RWPE1 (cell line): ENCODE data around the gene FEM1B.

Experiments
- CTCF ChIA-PET: fragments of 350-600 bp; sonication (Branson Sonifier 250); formaldehyde crosslinking; extraction: SDS; loops from one replicate; lab custom pipeline; 2021; lab: Yijun Ruan, JAX
- POLR2A ChIA-PET: fragments of 400-600 bp; formaldehyde crosslinking; extraction: SDS; loops from one replicate; lab custom pipeline; 2020; ENCODE audit warnings: antibody characterized with exemption; ENCODE audit not compliant: low non-redundant PET; lab: Yijun Ruan, JAX
- DNase-seq: peaks from one replicate; pipeline ENCODE4 v3.0.0; 2012; ENCODE audit warnings: low spot score
- H3K27ac ChIP-seq: fragments of 450-650 bp; 2 replicates; pipeline ENCODE4 v1.5.1; 2017
- TF ChIP-seq, protein P1 (sequence below): fragments of 450-650 bp; conservative IDR thresholded peaks from 2 replicates; pipeline ENCODE4 v1.5.1; 2017; ENCODE audit warnings: low read depth, mild to moderate bottlenecking

FEM1B gene

DNA sequence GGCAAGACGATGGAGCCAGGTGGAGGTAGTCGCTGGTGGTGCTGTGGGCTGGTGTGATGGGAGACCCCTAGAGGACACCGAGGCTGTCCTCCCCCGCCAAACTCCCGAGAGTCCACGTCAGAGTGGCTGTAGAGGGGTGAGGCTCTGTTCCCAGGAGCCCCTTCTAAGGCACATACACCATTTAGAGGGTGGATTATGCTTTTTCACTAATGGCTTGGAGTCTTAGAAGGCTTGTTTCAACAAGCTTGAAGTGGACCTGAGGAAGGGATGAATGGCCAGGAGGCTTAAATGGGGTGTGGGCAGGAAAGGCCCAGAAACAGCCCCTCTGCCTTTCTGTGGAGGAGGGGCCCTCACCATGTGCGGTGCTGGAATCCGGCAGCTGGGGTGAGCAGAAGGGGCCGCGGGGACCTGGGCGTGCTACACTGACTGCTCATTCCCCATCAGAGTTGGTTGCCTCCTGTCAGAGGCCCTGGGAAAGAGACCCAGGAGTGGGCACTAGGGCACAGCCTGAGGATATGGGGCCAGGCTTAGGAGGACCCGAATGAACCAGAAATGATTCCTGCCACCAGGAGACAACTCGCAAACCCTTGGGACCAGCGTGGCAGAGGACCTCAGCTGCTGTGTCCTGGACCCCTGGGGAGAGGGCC lies 66.2 kb downstream of the FEM1B start:
- CTCF ChIA-PET = interaction anchor here (0.6 to 1.2 kb wide), 2 partner anchors 37 to 147 kb away, joined by 4 to 7 read pairs; no protein-coding TSS in a partner anchor
- peak overlapping the region; percentile 88 for H3K27ac ChIP-seq
- POLR2A ChIA-PET = no interaction called here
- DNase-seq = no peak
- TF ChIP-seq, protein P1, sequence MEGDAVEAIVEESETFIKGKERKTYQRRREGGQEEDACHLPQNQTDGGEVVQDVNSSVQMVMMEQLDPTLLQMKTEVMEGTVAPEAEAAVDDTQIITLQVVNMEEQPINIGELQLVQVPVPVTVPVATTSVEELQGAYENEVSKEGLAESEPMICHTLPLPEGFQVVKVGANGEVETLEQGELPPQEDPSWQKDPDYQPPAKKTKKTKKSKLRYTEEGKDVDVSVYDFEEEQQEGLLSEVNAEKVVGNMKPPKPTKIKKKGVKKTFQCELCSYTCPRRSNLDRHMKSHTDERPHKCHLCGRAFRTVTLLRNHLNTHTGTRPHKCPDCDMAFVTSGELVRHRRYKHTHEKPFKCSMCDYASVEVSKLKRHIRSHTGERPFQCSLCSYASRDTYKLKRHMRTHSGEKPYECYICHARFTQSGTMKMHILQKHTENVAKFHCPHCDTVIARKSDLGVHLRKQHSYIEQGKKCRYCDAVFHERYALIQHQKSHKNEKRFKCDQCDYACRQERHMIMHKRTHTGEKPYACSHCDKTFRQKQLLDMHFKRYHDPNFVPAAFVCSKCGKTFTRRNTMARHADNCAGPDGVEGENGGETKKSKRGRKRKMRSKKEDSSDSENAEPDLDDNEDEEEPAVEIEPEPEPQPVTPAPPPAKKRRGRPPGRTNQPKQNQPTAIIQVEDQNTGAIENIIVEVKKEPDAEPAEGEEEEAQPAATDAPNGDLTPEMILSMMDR = no peak

DNA sequence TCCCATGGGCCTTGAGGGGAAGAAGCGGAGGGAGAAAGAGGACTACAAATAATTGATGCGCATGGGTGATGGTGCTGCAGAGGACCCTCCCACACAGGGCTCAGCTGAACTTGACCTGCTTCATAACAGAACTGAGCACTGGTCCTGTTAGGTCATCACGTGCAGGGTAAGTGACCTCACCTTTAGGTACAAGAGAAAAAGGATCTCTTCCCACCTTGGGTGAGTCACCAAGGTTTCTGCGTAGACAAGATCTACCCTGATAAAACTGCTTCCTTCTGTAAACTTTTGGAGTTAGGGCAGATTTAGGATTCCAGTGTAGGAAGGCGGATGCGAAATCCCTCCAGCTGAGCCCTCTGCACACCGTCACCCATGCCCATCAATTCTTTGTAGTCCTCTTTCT lies 67.1 kb downstream of the FEM1B start:
- CTCF ChIA-PET = interaction anchor here (0.6 kb wide), 1 partner anchor 146 kb away, joined by 4 read pairs; no protein-coding TSS in a partner anchor
- POLR2A ChIA-PET = no interaction called here
- TF ChIP-seq, protein P1 = no peak
- peak overlapping the region; percentile 88 for H3K27ac ChIP-seq
- peak; percentile 20 for DNase-seq
